Thyroid gland (tissue), 4 donors: ENCODE measurements around the gene ANKRD6. TPM values are rescaled to one million over a fixed set of nuclear protein-coding genes. Genes with fewer than 3 reads are reported as not detected.

Source experiments
- DNase-seq, 2 donors: peaks; one replicate each; pipeline ENCODE4 v3.0.0-alpha.2; 2019
- H3K27ac ChIP-seq, 3 donors: fragments of 200-600 bp; sonication (generic); 1 replicate in 2 of 3; 2 replicates in 1 of 3; pipeline ENCODE4 v1.5.1; 2016 to 2019; ENCODE audit warnings: mild to moderate bottlenecking in 1 of 3, moderate library complexity in 1 of 3
- H3K27me3 ChIP-seq: fragments of 200-600 bp; sonication (generic); one replicate; pipeline ENCODE4 v1.5.1; 2019
- H3K36me3 ChIP-seq, 2 donors: fragments of 200-600 bp; sonication (generic); one replicate each; pipeline ENCODE4 v1.5.1; 2016 to 2019
- H3K4me1 ChIP-seq, 2 donors: fragments of 200-600 bp; sonication (generic); one replicate each; pipeline ENCODE4 v1.5.1; 2017 to 2019
- H3K4me3 ChIP-seq, 3 donors: fragments of 200-600 bp; sonication (generic); replicated peaks in 1 of 3; 1 replicate in 2 of 3; 2 replicates in 1 of 3; pipeline ENCODE4 v1.5.1; 2016; ENCODE audit warnings: mild to moderate bottlenecking in 1 of 3
- H3K9me3 ChIP-seq: fragments of 200-600 bp; sonication (generic); one replicate; pipeline ENCODE4 v1.5.1; 2017
- CTCF ChIP-seq, 6 experiments: fragments of 200-600 bp in 3 of 6; fragments of 450-650 bp in 3 of 6; sonication (generic) in 3 of 6; IDR thresholded peaks; one replicate each; pipeline ENCODE4 v1.5.1; 2016 to 2019; ENCODE audit warnings: antibody characterized with exemption in 6 of 6, mild to moderate bottlenecking in 2 of 6, inconsistent platforms in 1 of 6, moderate library complexity in 1 of 6
- POLR2A ChIP-seq, 2 donors: fragments of 450-650 bp; IDR thresholded peaks; one replicate each; pipeline ENCODE4 v1.6.1; 2017; ENCODE audit warnings: antibody characterized with exemption in 2 of 2, mild to moderate bottlenecking in 2 of 2, moderate library complexity in 1 of 2
- WGBS, 2 donors: methylation state at CpG; one replicate each; pipeline ENCODE4 v1.1.5; 2017; 5-methylcytosine and 5-hydroxymethylcytosine counted together
- intact Hi-C: fragments of 100-400 bp; cut with DNase I; formaldehyde crosslinking; loops from one replicate; pipeline ENCODE4 v1.15.1; 2023
- total RNA-seq, 4 donors: library from RNA; depleted of rRNA; stranded (reverse); fragments of >200 nt; gene quantifications; one replicate each; pipeline ENCODE4 v1.2.3, GENCODE V29; 2016

ANKRD6 gene
- total RNA-seq, 4 donors from 2014 or later, result 18.2 to 50.6 (median 20.6) TPM

- no peaks in the 10 kb centered on the region for H3K27me3 ChIP-seq
- 95 to 96% methylated on average over 4 of the region's 4 CpGs for WGBS, 2 donors
- no peak for DNase-seq
- H3K4me1 ChIP-seq, result no peaks in the 10 kb centered on the region
- TF ChIP-seq CTCF (IDR thresholded peaks at IDR 0.05) (no peak), POLR2A (IDR thresholded peaks at IDR 0.05) (no peak)
- no peak overlapping the region for H3K27ac ChIP-seq
- intact Hi-C loops, result no loop called here
- no peaks in the 10 kb centered on the region for H3K9me3 ChIP-seq
- no peak overlapping the region for H3K4me3 ChIP-seq
- no peaks in the 10 kb centered on the region for H3K36me3 ChIP-seq
Measured at GRCh38 chr6:89525786-89526562, 93.0 kb downstream of the ANKRD6 start.

DNA sequence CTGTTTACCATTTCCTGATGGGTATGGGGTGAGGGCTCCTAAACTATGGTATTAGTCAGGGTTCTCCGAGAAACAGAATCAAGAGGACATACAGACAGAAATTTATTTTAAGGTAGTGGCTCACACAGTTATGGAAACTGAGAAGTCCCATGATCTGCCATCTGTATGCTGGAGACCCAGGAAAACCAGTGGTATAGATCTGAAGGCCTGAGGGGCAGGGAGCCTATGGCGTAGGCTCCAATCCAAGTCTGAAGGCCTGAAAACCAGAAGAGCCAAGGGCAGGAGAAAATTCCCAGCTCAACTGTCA is 93.6 kb downstream of the ANKRD6 start:
- H3K36me3 ChIP-seq, result no peaks in the 10 kb centered on the region
- WGBS, 2 donors, result 92 to 96% methylated on average over 2 of the region's 2 CpGs
- no peak overlapping the region for H3K4me3 ChIP-seq
- H3K4me1 ChIP-seq, result no peaks in the 10 kb centered on the region
- H3K9me3 ChIP-seq, result no peaks in the 10 kb centered on the region
- no peak overlapping the region for H3K27ac ChIP-seq
- intact Hi-C loops, result no loop called here
- no peak for TF ChIP-seq POLR2A (IDR thresholded peaks at IDR 0.05)
- no peak for TF ChIP-seq CTCF (IDR thresholded peaks at IDR 0.05)
- DNase-seq, result no peak
- no peaks in the 10 kb centered on the region for H3K27me3 ChIP-seq

GRCh38 chr6:89527634-89528033 is 94.7 kb downstream of the ANKRD6 start:
- WGBS, 2 donors, result 84 to 100% methylated on average over 2 of the region's 2 CpGs
- intact Hi-C loops, result no loop called here
- no peaks in the 10 kb centered on the region for H3K36me3 ChIP-seq
- TF ChIP-seq POLR2A (IDR thresholded peaks at IDR 0.05) (no peak), CTCF (IDR thresholded peaks at IDR 0.05) (no peak)
- DNase-seq, result no peak
- no peak overlapping the region for H3K4me3 ChIP-seq
- no peaks in the 10 kb centered on the region for H3K4me1 ChIP-seq
- H3K9me3 ChIP-seq, result no peaks in the 10 kb centered on the region
- H3K27me3 ChIP-seq, result no peaks in the 10 kb centered on the region
- H3K27ac ChIP-seq, result no peak overlapping the region

DNA sequence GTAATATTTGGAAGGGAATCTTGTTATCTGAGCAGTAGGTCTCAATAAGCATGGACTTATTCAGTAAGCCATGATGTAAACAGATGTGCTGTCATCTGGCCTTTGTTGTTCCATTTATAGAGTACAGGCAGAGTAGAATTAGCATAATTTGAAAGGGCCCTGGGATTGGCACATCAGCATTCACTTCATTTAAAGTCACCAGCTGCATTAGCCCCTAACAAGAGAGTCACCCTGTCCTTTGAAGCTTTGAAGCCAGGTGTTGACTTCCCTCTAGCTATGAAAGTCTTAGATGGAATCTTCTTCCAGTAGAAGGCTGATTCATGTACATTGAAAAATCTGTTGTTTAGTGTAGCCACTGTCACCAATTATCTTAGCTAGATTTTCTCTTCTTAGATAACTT is 95.9 kb downstream of the ANKRD6 start:
- TF ChIP-seq POLR2A (IDR thresholded peaks at IDR 0.05), result no peak
- no peak for TF ChIP-seq CTCF (IDR thresholded peaks at IDR 0.05)
- H3K4me3 ChIP-seq, result no peak overlapping the region
- H3K27me3 ChIP-seq, result no peaks in the 10 kb centered on the region
- no peaks in the 10 kb centered on the region for H3K4me1 ChIP-seq
- H3K27ac ChIP-seq, result no peak overlapping the region
- DNase-seq, result no peak
- no peaks in the 10 kb centered on the region for H3K9me3 ChIP-seq
- H3K36me3 ChIP-seq, result no peaks in the 10 kb centered on the region
- intact Hi-C loops, result no loop called here

GRCh38 chr6:89530982-89531381 is 98.0 kb downstream of the ANKRD6 start:
- no peaks in the 10 kb centered on the region for H3K9me3 ChIP-seq
- no peaks in the 10 kb centered on the region for H3K27me3 ChIP-seq
- no peak overlapping the region for H3K27ac ChIP-seq
- no peak overlapping the region for H3K4me3 ChIP-seq
- TF ChIP-seq POLR2A (IDR thresholded peaks at IDR 0.05) (no peak), CTCF (IDR thresholded peaks at IDR 0.05) (no peak)
- intact Hi-C loops, result no loop called here
- DNase-seq, result no peak
- no peaks in the 10 kb centered on the region for H3K4me1 ChIP-seq
- H3K36me3 ChIP-seq, result no peaks in the 10 kb centered on the region
- WGBS, 2 donors, result 88 to 97% methylated on average over 11 of the region's 11 CpGs
